Ovary (tissue), 3 donors: ENCODE results near the gene TMOD3.

Experiments
- CTCF ChIP-seq, 3 donors: fragments of 450-650 bp in 2 of 3; fragments of 200-600 bp in 1 of 3; IDR thresholded peaks; one replicate each; pipeline versions ENCODE4 v1.5.1 to v1.8.0; 2016 to 2022; ENCODE audit warnings: antibody characterized with exemption in 3 of 3, mild to moderate bottlenecking in 1 of 3
- POLR2A ChIP-seq: fragments of 450-650 bp; IDR thresholded peaks from one replicate; pipeline ENCODE4 v1.6.1; 2017; ENCODE audit warnings: antibody characterized with exemption, mild to moderate bottlenecking, moderate library complexity
- donor health status: DM: no; HTN: no; CAD: no.

- TF ChIP-seq POLR2A (no peak), CTCF (IDR thresholded peaks at IDR 0.05) (no peak)
Measured at GRCh38 chr15:51861557-51862359, 32.3 kb downstream of the TMOD3 start.
